ENCODE results near the gene IL15. TPM values are rescaled to one million over a fixed set of nuclear protein-coding genes. Genes with fewer than 3 reads are reported as not detected.
A peak's percentile ranks its signal among the peaks of the same experiment; 100 is the strongest.

The IL15 gene
- total and polyA plus RNA-seq, 2 experiments from 2014 or later: 5.8 to 7.6 TPM

- Histone ChIP-seq H3K9me2 (ENCODE audit: insufficient read depth) (no peaks in the 10 kb centered on the region), H3K36me3 (ENCODE audit: low read depth) (no peaks in the 10 kb centered on the region), H3K79me2 (ENCODE audit: insufficient read depth) (no peaks in the 10 kb centered on the region), H3K27me3 (replicated peaks; ENCODE audit: insufficient read depth) (no peaks in the 10 kb centered on the region), H3K27ac (no peak overlapping the region), H3K4me3 (no peak overlapping the region), H3K9ac (no peak overlapping the region), H2AFZ (no peak overlapping the region), H3K9me3 (ENCODE audit: low read depth) (no peaks in the 10 kb centered on the region), H3F3A (ENCODE audit: insufficient read depth) (no peaks in the 10 kb centered on the region), H4K20me1 (ENCODE audit: insufficient read depth) (no peaks in the 10 kb centered on the region), H3K4me1 (ENCODE audit: insufficient read depth) (peaks cover 11% of the 10 kb centered on the region), H3K4me2 (ENCODE audit: unreplicated experiment) (no peak overlapping the region)
- DNase-seq: no peak
- TF ChIP-seq EZH2phosphoT487 (IDR thresholded peaks at IDR 0.05; ENCODE audit: insufficient read depth, low read depth): no peak
- TF ChIP-seq EZH2 (IDR thresholded peaks at IDR 0.05; ENCODE audit: insufficient read depth, poor library complexity, severe bottlenecking): no peak
- 66 to 72% methylated on average over 3 of the region's 3 CpGs for WGBS, 2 experiments (ENCODE audit: low coverage in 1 of 2, low lambda C conversion rate in 2 of 2, missing lambda C conversion rate in 2 of 2)
- in situ Hi-C loops (cut with MboI): no loop called here
Measured at GRCh38 chr4:141676087-141676670, 39.8 kb downstream of the IL15 start.

- no peak overlapping the region for H2AFZ ChIP-seq
- in situ Hi-C loops (cut with MboI): no loop called here
- DNase-seq: no peak
Measured at GRCh38 chr4:141680060-141680459, 43.7 kb downstream of the IL15 start.

GRCh38 chr4:141684785-141685184 is 48.4 kb downstream of the IL15 start:
- WGBS, 2 experiments (ENCODE audit: low coverage in 1 of 2, low lambda C conversion rate in 2 of 2, missing lambda C conversion rate in 2 of 2): 20 to 24% methylated on average over 3 of the region's 3 CpGs
- TF ChIP-seq EZH2phosphoT487 (IDR thresholded peaks at IDR 0.05; ENCODE audit: insufficient read depth, low read depth) (no peak), EZH2 (IDR thresholded peaks at IDR 0.05; ENCODE audit: insufficient read depth, poor library complexity, severe bottlenecking) (no peak)
- Histone ChIP-seq H3F3A (ENCODE audit: insufficient read depth) (peaks cover 20% of the 10 kb centered on the region; the same call in 1 of the 2 replicates), H2AFZ (no peak overlapping the region), H3K27me3 (replicated peaks; ENCODE audit: insufficient read depth) (no peaks in the 10 kb centered on the region), H4K20me1 (ENCODE audit: insufficient read depth) (no peaks in the 10 kb centered on the region), H3K27ac (0 out of 2 replicates have a peak overlapping the region, but pooled peaks have one; percentile 6), H3K9ac (no peak overlapping the region), H3K79me2 (ENCODE audit: insufficient read depth) (no peaks in the 10 kb centered on the region), H3K4me2 (ENCODE audit: unreplicated experiment) (peak overlapping the region; percentile 39), H3K36me3 (ENCODE audit: low read depth) (no peaks in the 10 kb centered on the region), H3K9me2 (ENCODE audit: insufficient read depth) (no peaks in the 10 kb centered on the region), H3K9me3 (ENCODE audit: low read depth) (no peaks in the 10 kb centered on the region), H3K4me3 (no peak overlapping the region), H3K4me1 (ENCODE audit: insufficient read depth) (peaks cover 25% of the 10 kb centered on the region)
- in situ Hi-C loops (cut with MboI): no loop called here
- DNase-seq: peak; percentile 57

More at GRCh38 chr4:141680060-141680459, 43.7 kb downstream of the IL15 start:
- Histone ChIP-seq H3K27ac (no peak overlapping the region), H4K20me1 (ENCODE audit: insufficient read depth) (no peaks in the 10 kb centered on the region), H3K27me3 (replicated peaks; ENCODE audit: insufficient read depth) (no peaks in the 10 kb centered on the region), H3K9me3 (ENCODE audit: low read depth) (no peaks in the 10 kb centered on the region), H3K4me2 (ENCODE audit: unreplicated experiment) (no peak overlapping the region), H3K79me2 (ENCODE audit: insufficient read depth) (no peaks in the 10 kb centered on the region), H3K9me2 (ENCODE audit: insufficient read depth) (no peaks in the 10 kb centered on the region), H3K4me1 (ENCODE audit: insufficient read depth) (peaks cover 23% of the 10 kb centered on the region), H3K4me3 (no peak overlapping the region), H3K9ac (no peak overlapping the region), H3K36me3 (ENCODE audit: low read depth) (no peaks in the 10 kb centered on the region), H3F3A (ENCODE audit: insufficient read depth) (peaks cover 11% of the 10 kb centered on the region; the same call in 1 of the 2 replicates)
- no peak for TF ChIP-seq EZH2 (IDR thresholded peaks at IDR 0.05; ENCODE audit: insufficient read depth, poor library complexity, severe bottlenecking)
- TF ChIP-seq EZH2phosphoT487 (IDR thresholded peaks at IDR 0.05; ENCODE audit: insufficient read depth, low read depth): no peak
- 84 to 89% methylated on average over 4 of the region's 4 CpGs for WGBS, 2 experiments (ENCODE audit: low coverage in 1 of 2, low lambda C conversion rate in 2 of 2, missing lambda C conversion rate in 2 of 2)

- WGBS, 2 experiments (ENCODE audit: low coverage in 1 of 2, low lambda C conversion rate in 2 of 2, missing lambda C conversion rate in 2 of 2): 47% methylated on average over 8 of the region's 8 CpGs
- no peaks in the 10 kb centered on the region for H3K9me2 ChIP-seq (ENCODE audit: insufficient read depth)
- H4K20me1 ChIP-seq (ENCODE audit: insufficient read depth): no peaks in the 10 kb centered on the region
- H3K9ac ChIP-seq: no peak overlapping the region
- no peaks in the 10 kb centered on the region for H3K36me3 ChIP-seq (ENCODE audit: low read depth)
- H3K27me3 ChIP-seq (replicated peaks; ENCODE audit: insufficient read depth): no peaks in the 10 kb centered on the region
- in situ Hi-C loops (cut with MboI): no loop called here
- H3K79me2 ChIP-seq (ENCODE audit: insufficient read depth): no peaks in the 10 kb centered on the region
- H3K9me3 ChIP-seq (ENCODE audit: low read depth): no peaks in the 10 kb centered on the region
- H3K27ac ChIP-seq: no peak overlapping the region
- no peak overlapping the region for H3K4me3 ChIP-seq
- H3F3A ChIP-seq (ENCODE audit: insufficient read depth): peaks cover 20% of the 10 kb centered on the region; the same call in 1 of the 2 replicates
- no peak overlapping the region for H2AFZ ChIP-seq
- peaks cover 25% of the 10 kb centered on the region for H3K4me1 ChIP-seq (ENCODE audit: insufficient read depth)
- TF ChIP-seq EZH2 (IDR thresholded peaks at IDR 0.05; ENCODE audit: insufficient read depth, poor library complexity, severe bottlenecking) (no peak), EZH2phosphoT487 (IDR thresholded peaks at IDR 0.05; ENCODE audit: insufficient read depth, low read depth) (no peak)
- DNase-seq: peak; percentile 78
- H3K4me2 ChIP-seq (ENCODE audit: unreplicated experiment): no peak overlapping the region
Measured at GRCh38 chr4:141686146-141686775, 49.9 kb downstream of the IL15 start.

Data from GM23248 (cell line).